LoVo (cell line): ENCODE results near the gene CCDC116.
"Not testable (repeated sequence)": the region's sequence is repeated elsewhere in the genome, so short reads cannot be mapped to it uniquely, and the experiment has no call there.

Experiments
- DNase-seq: peaks from one replicate; pipeline ENCODE4 v3.0.0-alpha.2; 2016; ENCODE audit warnings: low spot score

CCDC116 gene

GRCh38 chr22:21631025-21631424, 1.5 kb upstream of the CCDC116 start:
- DNase-seq = no peak

DNA sequence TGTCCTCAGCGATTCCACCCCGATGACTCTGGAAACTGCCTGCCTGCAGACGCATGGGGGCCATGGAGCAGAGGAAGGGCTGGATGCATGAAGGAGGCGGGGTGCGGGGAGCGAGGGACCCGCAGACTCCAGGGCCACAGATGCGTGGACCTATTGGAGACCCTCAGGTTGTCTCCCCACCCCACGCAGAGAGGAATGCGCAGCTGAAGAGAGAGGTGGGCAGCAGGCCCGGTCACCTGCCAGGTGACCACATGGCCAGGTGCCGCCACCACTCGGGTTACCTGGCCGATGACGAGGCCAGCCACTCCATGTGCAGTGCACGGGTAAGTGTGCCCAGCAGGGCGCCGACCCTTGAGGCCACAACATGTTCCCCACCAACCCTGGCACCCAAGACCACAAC, 371 bp downstream of the CCDC116 start:
- DNase-seq = no peak

DNA sequence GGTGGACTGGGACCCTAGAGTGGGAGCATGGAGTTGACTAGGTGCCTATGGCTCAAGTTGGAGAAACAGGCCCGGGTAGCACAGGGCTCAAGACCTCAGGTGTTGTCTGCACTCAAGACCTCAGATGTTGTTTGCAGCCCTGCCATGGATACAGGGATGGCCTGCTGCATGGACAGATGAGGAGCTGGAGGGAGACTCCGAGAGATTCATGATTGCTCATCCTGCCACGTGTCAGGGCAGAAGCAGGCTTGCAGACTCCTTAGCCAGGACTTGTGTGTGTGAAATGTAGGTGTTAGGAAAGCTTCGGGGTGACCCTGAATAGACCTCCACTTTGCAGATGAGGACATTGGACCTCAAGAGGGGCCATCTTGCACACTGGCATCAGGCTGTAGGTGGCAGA, 921 bp downstream of the CCDC116 start:
- no peak for DNase-seq

DNA sequence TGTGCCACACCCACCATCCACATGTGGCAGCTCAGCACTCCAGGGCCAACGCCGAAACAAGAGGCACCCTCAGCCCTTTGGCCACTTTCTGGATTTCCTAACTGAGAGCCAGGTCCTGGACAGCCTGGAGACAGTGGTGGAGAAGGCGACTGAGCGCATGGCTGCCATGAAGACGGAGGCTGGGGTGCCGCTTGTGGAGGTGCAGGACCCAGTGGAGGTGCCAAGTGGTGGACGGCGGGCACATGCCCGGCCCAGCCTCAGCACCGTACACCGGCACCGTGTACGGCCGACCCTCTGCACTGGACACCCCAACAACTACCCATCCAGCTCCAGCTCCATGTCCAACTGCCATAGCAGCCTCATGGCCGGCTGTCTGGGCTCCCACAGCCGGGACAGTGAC, 1.5 kb downstream of the CCDC116 start:
- no peak for DNase-seq

- no peak for DNase-seq
These were observed 2.3 kb downstream of the CCDC116 start for GRCh38 chr22:21634844-21635243.

GRCh38 chr22:21635771-21636510, 3.4 kb downstream of the CCDC116 start:
- no peak for DNase-seq

GRCh38 chr22:21636629-21637218, 4.2 kb downstream of the CCDC116 start:
- DNase-seq = no peak

DNA sequence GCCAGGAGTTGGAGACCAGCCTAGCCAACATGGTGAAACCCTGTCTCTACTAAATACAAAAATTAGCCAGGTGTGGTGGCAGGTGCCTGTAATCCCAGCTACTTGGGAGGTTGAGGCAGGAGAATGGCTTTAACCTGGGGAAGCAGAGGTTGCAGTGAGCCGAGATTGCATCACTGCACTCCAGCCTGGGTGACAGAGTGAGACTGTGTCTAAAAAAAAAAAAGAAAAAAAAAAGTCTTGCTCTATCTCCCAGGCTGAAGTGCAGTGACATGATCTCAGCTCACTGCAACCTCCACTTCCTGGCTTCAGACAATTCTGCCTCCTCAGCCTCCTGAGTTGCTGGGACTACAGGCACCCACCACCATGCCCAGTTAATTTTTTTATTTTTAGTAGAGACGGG, 4.9 kb downstream of the CCDC116 start:
- DNase-seq = not testable (repeated sequence)

GRCh38 chr22:21639359-21639758, 6.8 kb downstream of the CCDC116 start:
- DNase-seq = no peak

DNA sequence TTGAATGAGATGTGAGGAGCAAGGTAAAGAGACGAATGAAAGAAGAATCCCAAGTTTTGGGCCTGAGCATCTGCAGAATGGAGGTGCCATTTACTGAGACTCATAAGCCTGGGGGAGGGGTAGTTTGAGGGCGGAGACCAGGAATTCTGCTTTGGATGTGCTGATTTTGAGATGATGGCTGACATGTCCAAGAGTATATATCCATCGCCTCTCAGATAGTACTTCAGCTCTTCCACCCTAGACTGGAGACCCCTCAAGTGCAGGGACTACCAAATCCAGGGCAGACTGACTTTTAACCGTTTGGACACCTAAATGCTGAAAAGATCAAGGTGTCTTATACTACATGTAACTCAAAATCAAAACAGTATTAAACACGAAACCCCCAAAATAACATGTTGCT, 8.2 kb downstream of the CCDC116 start:
- DNase-seq = no peak

- DNase-seq = peak; percentile 48
These were observed 8.8 kb downstream of the CCDC116 start for GRCh38 chr22:21641417-21641788.

GRCh38 chr22:21641789-21642583, 9.4 kb downstream of the CCDC116 start, which contains the start of gene SDF2L1:
SDF2L1 (plus strand) TSS chr22:21642302; CDS start chr22:21642337, 35 bp downstream.
- DNase-seq = peak; percentile 98

DNA sequence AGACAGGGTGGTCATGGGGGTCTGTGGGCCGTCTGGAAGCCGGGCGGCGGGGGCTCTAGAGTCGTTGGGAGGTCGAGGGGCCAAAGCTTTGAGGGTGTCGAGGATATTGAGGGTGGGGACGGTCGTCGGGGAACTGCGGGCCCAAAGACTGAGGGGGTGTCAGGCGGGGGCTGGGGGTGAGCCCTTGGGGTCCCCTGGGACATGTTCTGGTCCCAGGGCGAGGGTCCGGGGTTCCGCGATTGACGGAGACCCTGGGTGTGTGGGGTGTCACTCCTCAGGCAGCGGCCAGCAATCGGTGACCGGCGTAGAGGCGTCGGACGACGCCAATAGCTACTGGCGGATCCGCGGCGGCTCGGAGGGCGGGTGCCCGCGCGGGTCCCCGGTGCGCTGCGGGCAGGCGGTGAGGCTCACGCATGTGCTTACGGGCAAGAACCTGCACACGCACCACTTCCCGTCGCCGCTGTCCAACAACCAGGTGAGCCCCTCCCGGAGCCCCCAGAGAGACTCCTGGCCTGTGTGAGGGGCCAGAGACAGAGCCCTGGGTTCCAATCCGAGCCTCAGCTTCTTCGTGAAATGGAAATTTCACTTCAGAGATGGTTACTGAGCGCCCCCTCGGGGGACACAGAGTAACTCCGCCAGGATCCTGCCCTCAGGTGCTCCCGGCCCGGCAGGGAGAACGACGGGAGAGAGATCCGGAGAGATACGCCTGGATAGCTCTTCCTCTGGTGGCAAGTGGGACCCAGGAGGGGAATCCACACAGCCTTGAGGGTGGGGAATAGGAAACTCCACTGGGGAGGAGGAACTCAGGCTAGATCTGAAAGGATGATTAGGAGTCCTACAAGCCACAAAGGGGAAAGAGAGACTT, 10.3 kb downstream of the CCDC116 start:
- DNase-seq = peak; percentile 66

- DNase-seq = no peak
These were observed 11.2 kb downstream of the CCDC116 start for GRCh38 chr22:21643533-21644357.

- not testable (repeated sequence) for DNase-seq
These were observed 13.0 kb downstream of the CCDC116 start for GRCh38 chr22:21645513-21645912.

- peak; percentile 77 for DNase-seq
These were observed 14.3 kb downstream of the CCDC116 start for GRCh38 chr22:21646608-21647590.

DNA sequence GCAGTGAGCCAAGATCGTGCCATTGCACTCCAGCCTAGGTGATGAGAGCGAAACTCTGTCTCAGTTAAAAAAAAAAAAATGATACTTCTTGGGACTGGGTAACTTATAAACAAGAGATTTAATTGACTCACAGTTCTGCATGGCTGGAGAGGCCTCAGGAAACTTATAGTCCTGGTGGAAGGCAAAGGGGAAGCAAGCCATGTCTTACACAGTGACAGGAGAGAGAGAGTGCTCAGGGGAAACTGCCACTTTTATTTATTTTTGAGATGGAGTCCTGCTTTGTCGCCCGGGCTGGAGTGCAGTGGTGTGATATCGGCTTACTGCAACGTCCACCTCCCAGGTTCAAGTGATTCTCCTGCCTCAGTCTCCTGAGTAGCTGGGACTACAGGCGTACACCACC, 17.7 kb downstream of the CCDC116 start:
- no peak for DNase-seq

GRCh38 chr22:21650823-21651520, 18.4 kb downstream of the CCDC116 start:
- no peak for DNase-seq

GRCh38 chr22:21651521-21652009, 19.0 kb downstream of the CCDC116 start:
- DNase-seq = no peak
